ENCODE measurements around the gene PMVK.

The PMVK gene

GRCh38 chr1:154877370-154877974 lies 59.0 kb downstream of the PMVK start:
- no peak for DNase-seq

GRCh38 chr1:154876842-154877369 lies 59.6 kb downstream of the PMVK start:
- no peak for DNase-seq

Data from activated CD4-positive, alpha-beta T cell treated with anti-CD3 and anti-CD28 coated beads for 4 hours (primary cell).